ENCODE measurements around the gene ADAMTS15. TPM values are rescaled to one million over a fixed set of nuclear protein-coding genes. Genes with fewer than 3 reads are reported as not detected.

ADAMTS15 gene
- total RNA-seq, 4 donors from 2014 or later: 2.5 to 11.1 (median 5.1) TPM

GRCh38 chr11:130421697-130422096 is 26.7 kb upstream of the ADAMTS15 start:
- no peak for TF ChIP-seq POLR2A (IDR thresholded peaks at IDR 0.05)
- TF ChIP-seq, protein P1, sequence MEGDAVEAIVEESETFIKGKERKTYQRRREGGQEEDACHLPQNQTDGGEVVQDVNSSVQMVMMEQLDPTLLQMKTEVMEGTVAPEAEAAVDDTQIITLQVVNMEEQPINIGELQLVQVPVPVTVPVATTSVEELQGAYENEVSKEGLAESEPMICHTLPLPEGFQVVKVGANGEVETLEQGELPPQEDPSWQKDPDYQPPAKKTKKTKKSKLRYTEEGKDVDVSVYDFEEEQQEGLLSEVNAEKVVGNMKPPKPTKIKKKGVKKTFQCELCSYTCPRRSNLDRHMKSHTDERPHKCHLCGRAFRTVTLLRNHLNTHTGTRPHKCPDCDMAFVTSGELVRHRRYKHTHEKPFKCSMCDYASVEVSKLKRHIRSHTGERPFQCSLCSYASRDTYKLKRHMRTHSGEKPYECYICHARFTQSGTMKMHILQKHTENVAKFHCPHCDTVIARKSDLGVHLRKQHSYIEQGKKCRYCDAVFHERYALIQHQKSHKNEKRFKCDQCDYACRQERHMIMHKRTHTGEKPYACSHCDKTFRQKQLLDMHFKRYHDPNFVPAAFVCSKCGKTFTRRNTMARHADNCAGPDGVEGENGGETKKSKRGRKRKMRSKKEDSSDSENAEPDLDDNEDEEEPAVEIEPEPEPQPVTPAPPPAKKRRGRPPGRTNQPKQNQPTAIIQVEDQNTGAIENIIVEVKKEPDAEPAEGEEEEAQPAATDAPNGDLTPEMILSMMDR (IDR thresholded peaks at IDR 0.05): no peak
- DNase-seq (ENCODE audit: low spot score in 2 of 2): no peak
- no peak overlapping the region for H3K4me3 ChIP-seq (ENCODE audit: low read depth, poor library complexity, severe bottlenecking)
- whole genome bisulfite sequencing, 2 donors: 90 to 93% methylated on average over 8 of the region's 8 CpGs
- intact Hi-C loops (cut with DNase I; ENCODE audit: low total_unique reads): no loop called here

GRCh38 chr11:130422251-130422995 is 26.0 kb upstream of the ADAMTS15 start:
- WGBS, 2 donors: 94 to 95% methylated on average over 22 of the region's 22 CpGs
- no peak overlapping the region for H3K4me3 ChIP-seq (ENCODE audit: low read depth, poor library complexity, severe bottlenecking)
- TF ChIP-seq, protein P1 (IDR thresholded peaks at IDR 0.05): no peak
- TF ChIP-seq POLR2A (IDR thresholded peaks at IDR 0.05): no peak
- no peak for DNase-seq (ENCODE audit: low spot score in 2 of 2)
- intact Hi-C loops (cut with DNase I; ENCODE audit: low total_unique reads): no loop called here

GRCh38 chr11:130423541-130424142 is 24.8 kb upstream of the ADAMTS15 start:
- H3K4me3 ChIP-seq (ENCODE audit: low read depth, poor library complexity, severe bottlenecking): no peak overlapping the region
- no peak for TF ChIP-seq POLR2A (IDR thresholded peaks at IDR 0.05)
- TF ChIP-seq, protein P1 (IDR thresholded peaks at IDR 0.05): no peak
- intact Hi-C loops (cut with DNase I; ENCODE audit: low total_unique reads): no loop called here
- WGBS, 2 donors: 88% methylated on average over 16 of the region's 16 CpGs
- no peak for DNase-seq (ENCODE audit: low spot score in 2 of 2)

DNA sequence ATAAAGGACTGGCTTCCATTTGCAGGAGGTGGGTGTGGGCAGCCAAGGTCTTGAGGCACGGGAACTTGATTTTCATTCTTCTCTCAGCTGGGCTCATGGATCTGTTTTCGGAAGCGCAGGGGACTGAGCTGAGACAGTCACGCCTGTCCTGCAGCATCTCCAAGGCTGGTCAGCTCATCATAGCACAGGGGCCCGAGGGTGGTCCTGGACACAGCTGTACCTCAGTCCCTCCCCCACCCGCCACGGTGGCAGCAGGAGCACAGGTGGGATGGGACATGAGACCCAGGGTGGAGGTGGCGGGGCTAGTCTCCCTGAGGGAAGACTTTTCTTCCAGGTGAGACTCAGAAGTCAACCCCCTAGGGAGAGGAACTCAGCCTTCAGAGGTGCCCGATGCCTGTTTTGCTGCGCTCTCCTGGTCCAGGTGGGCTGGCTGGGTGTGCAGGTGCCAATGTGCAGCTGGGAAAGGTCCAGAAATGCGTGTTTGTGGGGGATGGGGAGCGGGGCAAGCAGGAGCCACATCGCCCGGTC is 23.8 kb upstream of the ADAMTS15 start:
- H3K4me3 ChIP-seq (ENCODE audit: low read depth, poor library complexity, severe bottlenecking): no peak overlapping the region
- no peak for TF ChIP-seq POLR2A (IDR thresholded peaks at IDR 0.05)
- TF ChIP-seq, protein P1 (IDR thresholded peaks at IDR 0.05): no peak
- intact Hi-C loops (cut with DNase I; ENCODE audit: low total_unique reads): loop anchor here (5.0 kb wide), 1 partner anchor 212 kb away; no protein-coding TSS in a partner anchor
- 88 to 95% methylated on average over 14 of the region's 14 CpGs for WGBS, 2 donors
- DNase-seq (ENCODE audit: low spot score in 2 of 2): no peak

DNA sequence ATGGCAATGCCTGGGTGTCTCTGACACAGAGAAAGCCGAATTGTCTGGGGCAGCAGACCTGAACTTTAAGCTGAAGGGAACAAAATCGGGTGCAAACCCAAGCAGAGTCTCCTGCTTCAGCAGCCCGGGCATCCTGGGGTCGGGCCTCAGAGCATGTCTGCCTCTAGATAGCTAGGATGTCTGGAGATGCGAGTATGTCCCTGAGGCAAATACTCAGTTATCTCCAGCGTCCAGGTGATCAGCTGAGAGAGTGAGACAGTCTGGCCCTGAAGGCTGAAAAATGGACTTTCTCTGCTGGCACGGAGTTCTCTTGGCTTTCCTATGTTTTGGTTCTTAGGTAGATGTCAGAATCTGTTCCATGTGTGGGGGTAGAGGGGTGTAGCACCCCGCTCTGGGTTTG is 23.3 kb upstream of the ADAMTS15 start:
- intact Hi-C loops (cut with DNase I; ENCODE audit: low total_unique reads): loop anchor here (5.0 kb wide), 1 partner anchor 213 kb away; no protein-coding TSS in a partner anchor
- WGBS, 2 donors: 72 to 81% methylated on average over 7 to 8 of the region's 8 CpGs
- no peak overlapping the region for H3K4me3 ChIP-seq (ENCODE audit: low read depth, poor library complexity, severe bottlenecking)
- DNase-seq (ENCODE audit: low spot score in 2 of 2): no peak
- TF ChIP-seq, protein P1 (IDR thresholded peaks at IDR 0.05): no peak
- TF ChIP-seq POLR2A (IDR thresholded peaks at IDR 0.05): no peak

Data from lower leg skin (tissue), 4 donors.